Measurements from ENCODE around the gene OLFM2. TPM values are rescaled to one million over a fixed set of nuclear protein-coding genes. Genes with fewer than 3 reads are reported as not detected.

Gene OLFM2
- total RNA-seq = 13.8 TPM

DNA sequence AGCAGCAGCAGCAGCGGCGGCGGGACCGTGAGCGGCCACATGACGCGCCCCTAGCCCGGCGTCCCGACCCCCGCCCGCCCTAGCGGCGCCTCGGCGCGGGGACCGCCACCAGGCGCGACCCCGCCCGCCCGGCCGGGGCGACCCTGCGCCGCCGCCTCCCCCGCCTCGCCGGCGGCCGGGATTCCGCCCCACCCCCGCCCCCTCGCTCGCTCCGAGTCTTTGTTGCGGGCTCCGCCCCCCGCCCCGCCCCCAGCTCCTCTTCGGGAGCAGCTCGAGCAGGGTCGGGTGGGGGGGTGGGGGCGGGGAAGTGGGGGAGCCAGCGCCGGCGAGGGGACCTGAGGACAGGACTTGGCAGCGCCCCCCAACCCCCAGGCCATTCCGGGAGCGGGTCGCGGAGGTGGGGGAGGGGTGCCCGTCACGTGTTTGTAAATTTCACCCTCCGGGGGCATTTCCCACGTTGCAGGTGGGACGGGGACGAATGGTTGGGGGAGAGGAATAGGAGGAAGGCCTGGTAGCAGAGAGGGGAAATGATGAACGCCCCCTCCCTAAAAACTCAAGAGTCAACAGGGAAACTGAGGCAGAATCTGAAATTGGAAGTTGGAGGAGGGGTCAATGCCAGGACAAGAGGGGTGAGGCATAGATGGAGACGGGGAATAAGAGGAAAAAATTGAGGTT, at the start of gene OLFM2:
Gene OLFM2 (minus strand): TSS at position 190 of the 675 bp plus-strand sequence. CDS start 149 bp downstream, at position 41.
- no peak for DNase-seq (ENCODE audit: extremely low spot score in 2 of 2)
- Histone ChIP-seq H3K9me3 (no peaks in the 10 kb centered on the region), H3K27ac (peak within 1 kb of the TSS; percentile 83), H3K36me3 (no peaks in the 10 kb centered on the region), H3K4me1 (peaks cover 27% of the 10 kb centered on the region), H3K27me3 (no peaks in the 10 kb centered on the region), H3K4me3 (peak within 1 kb of the TSS; percentile 60 to 77)
- intact Hi-C loops (cut with DNase I) = loop anchor here (10.0 kb wide), 1 partner anchor 58 kb away; no protein-coding TSS in a partner anchor
- no peak for TF ChIP-seq POLR2AphosphoS5 (IDR thresholded peaks at IDR 0.05; ENCODE audit: insufficient read depth in 1 of 2, low read depth in 1 of 2)
- no peak for TF ChIP-seq POLR2A (IDR thresholded peaks at IDR 0.05)
- TF ChIP-seq, protein P1, sequence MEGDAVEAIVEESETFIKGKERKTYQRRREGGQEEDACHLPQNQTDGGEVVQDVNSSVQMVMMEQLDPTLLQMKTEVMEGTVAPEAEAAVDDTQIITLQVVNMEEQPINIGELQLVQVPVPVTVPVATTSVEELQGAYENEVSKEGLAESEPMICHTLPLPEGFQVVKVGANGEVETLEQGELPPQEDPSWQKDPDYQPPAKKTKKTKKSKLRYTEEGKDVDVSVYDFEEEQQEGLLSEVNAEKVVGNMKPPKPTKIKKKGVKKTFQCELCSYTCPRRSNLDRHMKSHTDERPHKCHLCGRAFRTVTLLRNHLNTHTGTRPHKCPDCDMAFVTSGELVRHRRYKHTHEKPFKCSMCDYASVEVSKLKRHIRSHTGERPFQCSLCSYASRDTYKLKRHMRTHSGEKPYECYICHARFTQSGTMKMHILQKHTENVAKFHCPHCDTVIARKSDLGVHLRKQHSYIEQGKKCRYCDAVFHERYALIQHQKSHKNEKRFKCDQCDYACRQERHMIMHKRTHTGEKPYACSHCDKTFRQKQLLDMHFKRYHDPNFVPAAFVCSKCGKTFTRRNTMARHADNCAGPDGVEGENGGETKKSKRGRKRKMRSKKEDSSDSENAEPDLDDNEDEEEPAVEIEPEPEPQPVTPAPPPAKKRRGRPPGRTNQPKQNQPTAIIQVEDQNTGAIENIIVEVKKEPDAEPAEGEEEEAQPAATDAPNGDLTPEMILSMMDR (IDR thresholded peaks at IDR 0.05) = no peak

GRCh38 chr19:9981406-9982260, 45.3 kb upstream of the OLFM2 start:
- no peak overlapping the region for H3K4me3 ChIP-seq
- H3K9me3 ChIP-seq = no peaks in the 10 kb centered on the region
- DNase-seq (ENCODE audit: extremely low spot score in 2 of 2) = no peak
- H3K27ac ChIP-seq = no peak overlapping the region
- H3K27me3 ChIP-seq = no peaks in the 10 kb centered on the region
- intact Hi-C loops (cut with DNase I) = no loop called here
- H3K4me1 ChIP-seq = peaks cover 7% of the 10 kb centered on the region
- no peak for TF ChIP-seq POLR2A (IDR thresholded peaks at IDR 0.05)
- no peak for TF ChIP-seq POLR2AphosphoS5 (IDR thresholded peaks at IDR 0.05; ENCODE audit: insufficient read depth in 1 of 2, low read depth in 1 of 2)
- TF ChIP-seq, protein P1 (IDR thresholded peaks at IDR 0.05) = no peak
- peaks cover 0 to 16% of the 10 kb centered on the region in 2 donors for H3K36me3 ChIP-seq

- no peak for DNase-seq (ENCODE audit: extremely low spot score in 2 of 2)
- no peaks in the 10 kb centered on the region for H3K4me1 ChIP-seq
Measured at GRCh38 chr19:9972103-9972502, 35.8 kb upstream of the OLFM2 start.

DNA sequence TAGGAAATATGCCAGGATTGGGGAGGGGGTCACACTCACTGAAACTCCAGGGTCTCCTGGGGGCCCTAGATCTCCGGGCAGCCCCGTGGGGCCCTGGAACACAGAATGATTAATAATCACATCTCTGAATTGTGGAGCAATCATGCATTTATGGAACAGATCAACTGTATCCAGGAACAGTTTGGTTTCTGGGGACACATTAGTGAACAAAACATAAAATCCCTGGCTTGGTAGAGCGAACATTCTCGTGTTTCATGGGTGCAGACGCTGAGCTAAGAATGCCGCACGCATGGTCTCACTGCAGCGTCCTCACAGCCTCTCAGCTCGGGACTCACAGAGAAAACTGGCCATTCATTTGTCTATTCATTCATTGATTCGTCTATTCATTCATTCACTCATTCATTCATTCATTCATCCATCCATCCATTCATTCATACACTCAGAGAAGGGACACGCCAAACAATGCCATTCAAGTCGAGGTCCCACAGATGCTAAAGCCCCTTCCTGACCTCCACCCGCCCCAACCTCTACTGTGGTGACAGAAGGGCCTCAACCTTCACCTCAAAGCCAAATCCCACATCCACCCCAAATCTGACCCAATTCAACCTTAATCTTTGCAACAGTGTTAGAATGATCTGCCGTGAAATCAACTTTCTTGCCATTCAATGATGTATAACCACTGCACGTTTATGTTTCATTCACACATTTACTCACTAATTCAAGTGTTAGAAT, 35.0 kb upstream of the OLFM2 start:
- DNase-seq (ENCODE audit: extremely low spot score in 2 of 2) = no peak
- intact Hi-C loops (cut with DNase I) = no loop called here
- Histone ChIP-seq H3K9me3 (no peaks in the 10 kb centered on the region), H3K36me3 (peaks cover 0 to 22% of the 10 kb centered on the region in 2 donors), H3K27me3 (no peaks in the 10 kb centered on the region), H3K4me1 (no peaks in the 10 kb centered on the region), H3K4me3 (no peak overlapping the region), H3K27ac (no peak overlapping the region)
- TF ChIP-seq POLR2A (IDR thresholded peaks at IDR 0.05) (no peak), POLR2AphosphoS5 (IDR thresholded peaks at IDR 0.05; ENCODE audit: insufficient read depth in 1 of 2, low read depth in 1 of 2) (no peak)
- TF ChIP-seq, protein P1 (IDR thresholded peaks at IDR 0.05) = no peak

More at GRCh38 chr19:9972103-9972502, 35.8 kb upstream of the OLFM2 start:
- TF ChIP-seq POLR2A (IDR thresholded peaks at IDR 0.05) (no peak), POLR2AphosphoS5 (IDR thresholded peaks at IDR 0.05; ENCODE audit: insufficient read depth in 1 of 2, low read depth in 1 of 2) (no peak)
- TF ChIP-seq, protein P1 (IDR thresholded peaks at IDR 0.05) = no peak
- H3K36me3 ChIP-seq = peaks cover 0 to 22% of the 10 kb centered on the region in 2 donors
- no peaks in the 10 kb centered on the region for H3K9me3 ChIP-seq
- intact Hi-C loops (cut with DNase I) = no loop called here
- H3K4me3 ChIP-seq = no peak overlapping the region
- no peak overlapping the region for H3K27ac ChIP-seq
- no peaks in the 10 kb centered on the region for H3K27me3 ChIP-seq
